CD14-positive monocyte (primary cell): Measurements from ENCODE around the gene LIPK. TPM values are rescaled to one million over a fixed set of nuclear protein-coding genes. Genes with fewer than 3 reads are reported as not detected.

ENCODE experiments used
- DNase-seq, 3 donors: peaks; one replicate each; pipeline ENCODE4 v3.0.0-alpha.2; 2011 to 2022
- H2AFZ ChIP-seq: 2 replicates; pipeline ENCODE4 v1.6.0; 2012; ENCODE audit warnings: mild to moderate bottlenecking, low read depth, low read length, inconsistent platforms; ENCODE audit not compliant: insufficient read depth, poor library complexity, severe bottlenecking
- H3K27ac ChIP-seq, 2 donors: 1 replicate in 1 of 2; 2 replicates in 1 of 2; pipeline ENCODE4 v1.5.1; 2012 to 2013; ENCODE audit warnings: low read length in 2 of 2, control low read depth in 1 of 2, inconsistent platforms in 1 of 2, low read depth in 1 of 2, mild to moderate bottlenecking in 1 of 2
- H3K27me3 ChIP-seq, 2 donors: one replicate each; pipeline versions ENCODE4 v1.6.0 to v1.6.1; 2011 to 2013; ENCODE audit warnings: low read length in 2 of 2; ENCODE audit not compliant: control insufficient read depth in 2 of 2, insufficient read depth in 2 of 2
- H3K36me3 ChIP-seq, 2 donors: replicated peaks in 1 of 2; 1 replicate in 1 of 2; 2 replicates in 1 of 2; pipeline versions ENCODE4 v1.5.1 to v1.6.1; 2012 to 2013; ENCODE audit warnings: low read length in 2 of 2, control low read depth in 1 of 2, inconsistent platforms in 1 of 2, mild to moderate bottlenecking in 1 of 2; ENCODE audit not compliant: insufficient read depth in 2 of 2, control insufficient read depth in 1 of 2
- H3K4me1 ChIP-seq, 2 donors: 1 replicate in 1 of 2; 2 replicates in 1 of 2; pipeline versions ENCODE4 v1.5.1 to v1.6.1; 2012 to 2013; ENCODE audit warnings: low read length in 2 of 2, control low read depth in 1 of 2, inconsistent platforms in 1 of 2, mild to moderate bottlenecking in 1 of 2, moderate library complexity in 1 of 2; ENCODE audit not compliant: insufficient read depth in 2 of 2, control insufficient read depth in 1 of 2
- H3K4me2 ChIP-seq: replicated peaks from 2 replicates; pipeline ENCODE3; 2012; ENCODE audit warnings: low read length, moderate library complexity, mild to moderate bottlenecking; ENCODE audit not compliant: poor library complexity, severe bottlenecking; ENCODE audit errors: extremely low read depth
- H3K4me3 ChIP-seq, 3 experiments: fragments of 200-600 bp in 1 of 3; sonication (generic) in 1 of 3; replicated peaks in 1 of 3; 1 replicate in 2 of 3; 2 replicates in 1 of 3; pipeline ENCODE4 v1.5.1; 2011 to 2013; ENCODE audit warnings: low read length in 3 of 3, mild to moderate bottlenecking in 3 of 3, control low read depth in 2 of 3, low read depth in 2 of 3, inconsistent platforms in 1 of 3, moderate library complexity in 1 of 3
- H3K79me2 ChIP-seq: 2 replicates; pipeline ENCODE4 v1.6.0; 2012; ENCODE audit warnings: mild to moderate bottlenecking, control low read depth, inconsistent platforms, low read length, moderate library complexity; ENCODE audit not compliant: insufficient read depth
- H3K9ac ChIP-seq: 2 replicates; pipeline ENCODE4 v1.6.0; 2017; ENCODE audit warnings: low read length, mild to moderate bottlenecking; ENCODE audit not compliant: insufficient read depth, poor library complexity, severe bottlenecking
- H3K9me3 ChIP-seq, 2 donors: replicated peaks in 1 of 2; 1 replicate in 1 of 2; 2 replicates in 1 of 2; pipeline versions ENCODE4 v1.5.1 to v1.6.1; 2012 to 2013; ENCODE audit warnings: low read length in 2 of 2, control low read depth in 1 of 2; ENCODE audit not compliant: control insufficient read depth in 1 of 2, insufficient read depth in 1 of 2
- H4K20me1 ChIP-seq: 2 replicates; pipeline ENCODE4 v1.6.0; 2012; ENCODE audit warnings: mild to moderate bottlenecking, low read length, control low read depth, moderate library complexity; ENCODE audit not compliant: insufficient read depth
- H3K27ac Mint-ChIP-seq, 7 donors: one replicate each; pipeline ENCODE4 v1.8.0; 2020; ENCODE audit warnings: mild to moderate bottlenecking in 7 of 7, mixed read lengths in 7 of 7, moderate library complexity in 6 of 7, inconsistent platforms in 2 of 7
- H3K27me3 Mint-ChIP-seq, 3 donors: one replicate each; pipeline ENCODE4 v1.8.0; 2021 to 2022; ENCODE audit warnings: low read depth in 3 of 3, mild to moderate bottlenecking in 3 of 3, mixed read lengths in 3 of 3, moderate library complexity in 3 of 3, inconsistent platforms in 1 of 3
- H3K36me3 Mint-ChIP-seq, 2 donors: one replicate each; pipeline ENCODE4 v1.8.0; 2020; ENCODE audit warnings: mixed read lengths in 2 of 2, inconsistent platforms in 1 of 2, mild to moderate bottlenecking in 1 of 2
- H3K4me1 Mint-ChIP-seq: one replicate; pipeline ENCODE4 v1.8.0; 2020; ENCODE audit warnings: mild to moderate bottlenecking, mixed read lengths
- H3K4me3 Mint-ChIP-seq, 2 donors: one replicate each; pipeline ENCODE4 v1.8.0; 2020; ENCODE audit warnings: mild to moderate bottlenecking in 2 of 2, mixed read lengths in 2 of 2, moderate library complexity in 1 of 2
- H3K9me3 Mint-ChIP-seq, 7 donors: one replicate each; pipeline ENCODE4 v1.8.0; 2020 to 2022; ENCODE audit warnings: mixed read lengths in 7 of 7, mild to moderate bottlenecking in 6 of 7, moderate library complexity in 6 of 7, inconsistent platforms in 2 of 7
- WGBS: methylation state at CpG from one replicate; pipeline ENCODE4 v1.1.5; 2013; ENCODE audit warnings: missing lambda C conversion rate; ENCODE audit not compliant: insufficient coverage; 5-methylcytosine and 5-hydroxymethylcytosine counted together
- intact Hi-C, 2 donors: fragments of 100-400 bp; cut with micrococcal nuclease; formaldehyde crosslinking; loops; one replicate each; pipeline versions ENCODE4 v1.15.0 to v1.15.1; 2023
- polyA plus RNA-seq, 3 donors: library from polyadenylated mRNA; depleted of rRNA in 1 of 3; unstranded in 2 of 3; stranded (reverse) in 1 of 3; fragments of 300-500 nt in 2 of 3; fragments of >200 nt in 1 of 3; fragmentation: Illumina TruSeq in 2 of 3; gene quantifications; 1 replicate in 2 of 3; 2 replicates in 1 of 3; pipeline ENCODE4 v1.2.3, GENCODE V29; 2012 to 2021
- TF ChIP-seq, protein P1 (sequence below): fragments of 200-600 bp; IDR thresholded peaks from one replicate; pipeline ENCODE4 v1.8.0; 2022; ENCODE audit warnings: antibody characterized with exemption, mild to moderate bottlenecking

The LIPK gene
- polyA plus RNA-seq, 3 donors = not detected

DNA sequence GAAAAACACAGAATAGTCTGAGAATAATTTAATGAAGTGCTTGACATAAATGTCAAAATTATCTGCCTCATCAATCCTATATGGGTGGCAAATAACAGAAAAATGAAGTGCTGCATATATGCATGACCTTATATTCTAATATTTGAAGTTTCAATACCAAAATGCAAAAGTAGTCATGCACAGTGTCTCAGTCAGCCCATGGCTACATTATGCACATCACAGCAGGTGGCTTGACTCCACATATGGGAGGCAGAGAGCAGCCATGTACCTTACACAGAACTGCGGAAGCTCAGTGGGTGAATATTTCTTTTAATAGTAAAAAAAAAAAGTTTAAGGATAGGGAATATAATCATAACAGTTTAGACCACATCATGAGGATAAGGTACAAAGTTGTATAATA, 36.4 kb downstream of the LIPK start:
- H3K27ac ChIP-seq = no peak overlapping the region
- Mint-ChIP-seq H3K36me3 (no peaks in the 10 kb centered on the region), H3K27me3 (peaks cover 1 to 13% (median 3%) of the 10 kb centered on the region in 3 donors), H3K9me3 (peaks cover 6 to 31% (median 13%) of the 10 kb centered on the region in 7 donors), H3K27ac (no peak overlapping the region), H3K4me1 (peaks cover 5% of the 10 kb centered on the region), H3K4me3 (no peak overlapping the region)
- no peaks in the 10 kb centered on the region for H3K79me2 ChIP-seq
- H3K36me3 ChIP-seq = no peaks in the 10 kb centered on the region
- H3K4me2 ChIP-seq = no peak overlapping the region
- peaks cover 3 to 11% of the 10 kb centered on the region in 2 donors for H3K9me3 ChIP-seq
- no peaks in the 10 kb centered on the region for H4K20me1 ChIP-seq
- TF ChIP-seq, protein P1, sequence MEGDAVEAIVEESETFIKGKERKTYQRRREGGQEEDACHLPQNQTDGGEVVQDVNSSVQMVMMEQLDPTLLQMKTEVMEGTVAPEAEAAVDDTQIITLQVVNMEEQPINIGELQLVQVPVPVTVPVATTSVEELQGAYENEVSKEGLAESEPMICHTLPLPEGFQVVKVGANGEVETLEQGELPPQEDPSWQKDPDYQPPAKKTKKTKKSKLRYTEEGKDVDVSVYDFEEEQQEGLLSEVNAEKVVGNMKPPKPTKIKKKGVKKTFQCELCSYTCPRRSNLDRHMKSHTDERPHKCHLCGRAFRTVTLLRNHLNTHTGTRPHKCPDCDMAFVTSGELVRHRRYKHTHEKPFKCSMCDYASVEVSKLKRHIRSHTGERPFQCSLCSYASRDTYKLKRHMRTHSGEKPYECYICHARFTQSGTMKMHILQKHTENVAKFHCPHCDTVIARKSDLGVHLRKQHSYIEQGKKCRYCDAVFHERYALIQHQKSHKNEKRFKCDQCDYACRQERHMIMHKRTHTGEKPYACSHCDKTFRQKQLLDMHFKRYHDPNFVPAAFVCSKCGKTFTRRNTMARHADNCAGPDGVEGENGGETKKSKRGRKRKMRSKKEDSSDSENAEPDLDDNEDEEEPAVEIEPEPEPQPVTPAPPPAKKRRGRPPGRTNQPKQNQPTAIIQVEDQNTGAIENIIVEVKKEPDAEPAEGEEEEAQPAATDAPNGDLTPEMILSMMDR = no peak
- no peak overlapping the region for H3K9ac ChIP-seq
- intact Hi-C loops = no loop called here
- H3K4me1 ChIP-seq = no peaks in the 10 kb centered on the region
- no peak for DNase-seq
- H3K27me3 ChIP-seq = peaks cover 0 to 2% of the 10 kb centered on the region in 2 donors
- no peak overlapping the region for H3K4me3 ChIP-seq
- no peak overlapping the region for H2AFZ ChIP-seq
- WGBS = no CpG with 5 or more reads among the region's 1 CpG

DNA sequence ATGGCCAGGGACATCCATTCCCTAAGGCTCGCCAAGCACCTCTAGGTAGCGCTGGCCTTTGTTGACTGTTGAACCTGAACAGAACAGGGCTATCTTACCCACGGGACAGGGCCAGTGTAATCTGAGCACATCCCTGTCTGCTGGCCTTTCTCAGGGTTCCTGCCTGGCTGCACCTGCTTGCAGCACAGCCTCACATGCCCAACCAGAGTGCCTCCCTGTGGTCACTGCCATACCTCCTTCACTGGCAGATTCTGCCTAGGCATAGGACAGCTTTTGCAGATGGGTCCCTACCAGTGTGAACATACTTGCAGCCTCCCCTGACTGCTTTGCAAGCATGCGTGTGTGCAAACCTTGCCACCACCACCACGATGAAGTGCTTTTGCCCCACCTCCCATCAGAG, 38.0 kb downstream of the LIPK start:
- Histone ChIP-seq H3K27ac (no peak overlapping the region), H3K36me3 (no peaks in the 10 kb centered on the region), H3K79me2 (no peaks in the 10 kb centered on the region), H3K9ac (no peak overlapping the region), H3K27me3 (no peaks in the 10 kb centered on the region), H3K4me3 (no peak overlapping the region), H3K4me1 (no peaks in the 10 kb centered on the region), H3K4me2 (no peak overlapping the region), H2AFZ (no peak overlapping the region), H3K9me3 (peaks cover 3 to 11% of the 10 kb centered on the region in 2 donors), H4K20me1 (no peaks in the 10 kb centered on the region)
- TF ChIP-seq, protein P1 = no peak
- H3K4me1 Mint-ChIP-seq = peaks cover 5% of the 10 kb centered on the region
- DNase-seq = no peak
- H3K4me3 Mint-ChIP-seq = no peak overlapping the region
- intact Hi-C loops = no loop called here
- WGBS = 96% methylated on average over 5 of the region's 5 CpGs
- no peak overlapping the region for H3K27ac Mint-ChIP-seq
- no peaks in the 10 kb centered on the region for H3K36me3 Mint-ChIP-seq
- H3K27me3 Mint-ChIP-seq = peaks cover 0 to 9% (median 1%) of the 10 kb centered on the region in 3 donors
- H3K9me3 Mint-ChIP-seq = peaks cover 6 to 33% (median 14%) of the 10 kb centered on the region in 7 donors
